Calu3 (cell line): ENCODE measurements around the gene CCDC39. TPM values are rescaled to one million over a fixed set of nuclear protein-coding genes. Genes with fewer than 3 reads are reported as not detected.

Source experiments
- BruUV-seq: library from RNA; stranded (reverse); fragments of 400-500 nt; replicated peaks from 2 replicates; lab custom pipeline; 2021; lab: Mats Ljungman, UMichigan
- CTCF ChIA-PET: fragments of 300-600 bp; sonication (Branson Sonifier 250); formaldehyde crosslinking; loops from one replicate; lab custom pipeline; 2022; ENCODE audit warnings: antibody characterized with exemption; lab: Charles Lee
- DNase-seq: peaks from one replicate; pipeline ENCODE4 v3.0.0; 2022
- H3K27ac Mint-ChIP-seq: one replicate; pipeline ENCODE4 v1.8.0; 2022; ENCODE audit warnings: mixed read lengths; ENCODE audit not compliant: unreplicated experiment
- H3K27me3 Mint-ChIP-seq: one replicate; pipeline ENCODE4 v1.8.0; 2022; ENCODE audit warnings: mixed read lengths; ENCODE audit not compliant: unreplicated experiment
- H3K36me3 Mint-ChIP-seq: one replicate; pipeline ENCODE4 v1.8.0; 2022; ENCODE audit warnings: mild to moderate bottlenecking, moderate library complexity, mixed read lengths; ENCODE audit not compliant: insufficient read depth, unreplicated experiment
- H3K4me1 Mint-ChIP-seq: one replicate; pipeline ENCODE4 v1.8.0; 2022; ENCODE audit warnings: mild to moderate bottlenecking, low read depth, mixed read lengths; ENCODE audit not compliant: unreplicated experiment
- H3K4me3 Mint-ChIP-seq: one replicate; pipeline ENCODE4 v1.8.0; 2022; ENCODE audit warnings: mild to moderate bottlenecking, low read depth, moderate library complexity, mixed read lengths; ENCODE audit not compliant: unreplicated experiment
- H3K9me3 Mint-ChIP-seq: one replicate; pipeline ENCODE4 v1.8.0; 2022; ENCODE audit warnings: low read depth, mixed read lengths; ENCODE audit not compliant: unreplicated experiment
- intact Hi-C: fragments of 100-400 bp; cut with micrococcal nuclease; formaldehyde crosslinking; loops from one replicate; pipeline ENCODE4 v1.10.0; 2022; ENCODE audit not compliant: unreplicated experiment
- total RNA-seq: library from RNA; stranded (reverse); gene quantifications from 2 replicates; pipeline ENCODE4 v1.2.3, GENCODE V29; 2022
- TF ChIP-seq, protein P1 (sequence below): fragments of 200-600 bp; IDR thresholded peaks from one replicate; pipeline ENCODE4 v1.8.0; 2022; ENCODE audit warnings: antibody characterized with exemption; ENCODE audit not compliant: unreplicated experiment

The CCDC39 gene
- total RNA-seq, 1 experiment from 2014 or later: not detected

DNA sequence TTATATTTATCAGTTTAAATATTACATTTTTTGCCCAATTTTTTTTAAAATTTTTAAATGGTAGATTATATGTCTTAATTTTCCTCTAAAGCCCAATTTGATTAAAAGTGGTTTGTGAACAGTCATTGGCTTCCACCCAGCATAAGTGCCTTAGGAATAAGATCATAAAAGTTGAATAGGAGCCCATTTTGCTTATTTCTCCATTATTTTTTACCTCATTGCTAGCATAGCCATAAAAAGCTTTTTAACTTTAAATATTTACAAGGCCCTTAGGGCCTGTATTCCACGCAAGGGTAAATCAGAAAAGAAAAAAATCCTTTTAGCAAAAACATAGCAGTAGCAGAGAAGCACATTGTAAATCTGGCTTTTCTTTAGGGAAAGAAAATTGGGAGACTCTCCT is 68.3 kb downstream of the CCDC39 start:
- Mint-ChIP-seq H3K36me3 (peaks cover 63% of the 10 kb centered on the region), H3K9me3 (no peaks in the 10 kb centered on the region), H3K4me3 (no peak overlapping the region), H3K27ac (no peak overlapping the region), H3K4me1 (no peaks in the 10 kb centered on the region), H3K27me3 (no peaks in the 10 kb centered on the region)
- TF ChIP-seq, protein P1, sequence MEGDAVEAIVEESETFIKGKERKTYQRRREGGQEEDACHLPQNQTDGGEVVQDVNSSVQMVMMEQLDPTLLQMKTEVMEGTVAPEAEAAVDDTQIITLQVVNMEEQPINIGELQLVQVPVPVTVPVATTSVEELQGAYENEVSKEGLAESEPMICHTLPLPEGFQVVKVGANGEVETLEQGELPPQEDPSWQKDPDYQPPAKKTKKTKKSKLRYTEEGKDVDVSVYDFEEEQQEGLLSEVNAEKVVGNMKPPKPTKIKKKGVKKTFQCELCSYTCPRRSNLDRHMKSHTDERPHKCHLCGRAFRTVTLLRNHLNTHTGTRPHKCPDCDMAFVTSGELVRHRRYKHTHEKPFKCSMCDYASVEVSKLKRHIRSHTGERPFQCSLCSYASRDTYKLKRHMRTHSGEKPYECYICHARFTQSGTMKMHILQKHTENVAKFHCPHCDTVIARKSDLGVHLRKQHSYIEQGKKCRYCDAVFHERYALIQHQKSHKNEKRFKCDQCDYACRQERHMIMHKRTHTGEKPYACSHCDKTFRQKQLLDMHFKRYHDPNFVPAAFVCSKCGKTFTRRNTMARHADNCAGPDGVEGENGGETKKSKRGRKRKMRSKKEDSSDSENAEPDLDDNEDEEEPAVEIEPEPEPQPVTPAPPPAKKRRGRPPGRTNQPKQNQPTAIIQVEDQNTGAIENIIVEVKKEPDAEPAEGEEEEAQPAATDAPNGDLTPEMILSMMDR: no peak
- intact Hi-C loops: loop anchor here (10.0 kb wide), 1 partner anchor 374 kb away; the partner anchor contains the start of gene DNAJC19
- no peak for DNase-seq
- no TSS peak for BruUV-seq
- CTCF ChIA-PET: no interaction called here

DNA sequence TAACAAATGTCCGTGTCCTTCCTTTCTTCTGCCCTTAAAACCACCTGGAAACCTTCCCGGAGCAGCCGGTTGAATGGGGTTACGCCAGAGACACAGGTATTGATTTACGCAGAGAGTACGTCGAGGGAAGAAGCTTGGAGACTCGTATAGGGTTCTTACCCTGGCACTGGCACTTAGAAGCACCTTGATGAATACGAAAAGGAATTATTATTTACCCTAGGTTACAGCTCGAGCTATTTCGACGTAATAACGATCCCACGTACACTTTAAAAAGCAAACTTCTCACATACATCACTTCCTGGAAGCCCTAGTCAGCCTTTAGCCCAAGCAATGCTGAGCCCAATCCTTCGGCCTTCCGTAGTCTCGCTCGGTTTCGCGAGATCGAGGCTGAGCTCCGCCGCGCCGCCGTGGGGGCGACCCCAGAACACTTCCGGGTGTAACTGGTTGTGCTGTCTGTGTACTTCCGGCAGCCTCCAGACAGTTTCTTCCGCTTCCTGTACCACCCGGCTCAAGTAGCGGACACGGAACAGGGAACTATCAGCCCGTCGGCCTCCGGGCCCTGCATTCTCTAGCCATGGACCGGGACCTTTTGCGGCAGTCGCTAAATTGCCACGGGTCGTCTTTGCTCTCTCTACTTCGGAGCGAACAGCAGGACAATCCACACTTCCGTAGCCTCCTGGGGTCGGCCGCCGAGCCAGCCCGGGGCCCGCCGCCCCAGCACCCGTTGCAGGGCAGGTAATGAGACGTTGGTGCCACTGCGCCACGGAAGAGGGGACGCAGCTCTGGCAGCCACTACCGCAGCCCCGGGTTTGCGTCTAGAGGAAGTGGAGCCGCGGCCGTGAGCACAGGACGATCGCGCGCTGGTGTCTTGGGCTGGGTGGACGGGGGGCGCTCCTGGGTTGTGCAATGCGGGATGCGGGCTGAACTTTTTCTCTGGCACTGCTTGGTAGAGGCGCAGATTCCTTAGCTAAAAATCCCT is 77.3 kb downstream of the CCDC39 start, which contains the start of gene TTC14:
TTC14 (plus strand) TSS at position 476 of the 979 bp plus-strand sequence; CDS start at position 575, 99 bp downstream.
- CTCF ChIA-PET: interaction anchor here (0.7 to 2.1 kb wide), 4 partner anchors 186 to 790 kb away, joined by 3 to 8 read pairs (median 6); no protein-coding TSS in a partner anchor
- peaks cover 10% of the 10 kb centered on the region for H3K4me1 Mint-ChIP-seq
- TF ChIP-seq, protein P1: no peak
- no peaks in the 10 kb centered on the region for H3K27me3 Mint-ChIP-seq
- peak; percentile 96 for DNase-seq
- no peaks in the 10 kb centered on the region for H3K9me3 Mint-ChIP-seq
- TSS peak; percentile 97 for BruUV-seq
- peak within 1 kb of the TSS; percentile 95 for H3K27ac Mint-ChIP-seq
- intact Hi-C loops: loop anchor here (1.0 kb wide), 1 partner anchor 554 kb away; no protein-coding TSS in a partner anchor
- peak within 1 kb of the TSS; percentile 100 for H3K4me3 Mint-ChIP-seq
- peaks cover 47% of the 10 kb centered on the region for H3K36me3 Mint-ChIP-seq

DNA sequence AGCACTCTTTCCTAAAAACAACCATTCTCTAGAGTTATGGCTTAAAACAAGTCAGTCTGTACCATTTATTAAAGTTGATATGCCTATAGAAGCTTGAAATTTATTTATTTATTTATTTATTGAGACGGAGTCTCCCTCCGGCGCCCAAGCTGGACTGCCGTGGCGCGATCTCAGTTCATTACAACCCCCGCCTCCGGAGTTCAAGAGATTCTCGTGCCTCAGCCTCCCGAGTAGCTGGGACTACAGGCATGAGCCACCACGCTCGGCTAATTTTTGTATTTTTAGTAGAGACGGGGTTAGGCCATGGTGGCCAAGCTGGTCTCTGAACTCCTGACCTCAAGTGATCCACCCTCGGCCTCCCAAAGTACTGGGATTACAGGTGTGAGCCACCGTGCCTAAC is 78.8 kb downstream of the CCDC39 start:
- peak overlapping the region; percentile 95 for H3K27ac Mint-ChIP-seq
- peaks cover 10% of the 10 kb centered on the region for H3K4me1 Mint-ChIP-seq
- intact Hi-C loops: no loop called here
- no peak overlapping the region for H3K4me3 Mint-ChIP-seq
- H3K36me3 Mint-ChIP-seq: peaks cover 33% of the 10 kb centered on the region
- CTCF ChIA-PET: interaction anchor here (2.1 kb wide), 1 partner anchor 788 kb away, joined by 8 read pairs; no protein-coding TSS in a partner anchor
- H3K27me3 Mint-ChIP-seq: no peaks in the 10 kb centered on the region
- no peak for DNase-seq
- TF ChIP-seq, protein P1: no peak
- no peaks in the 10 kb centered on the region for H3K9me3 Mint-ChIP-seq
- BruUV-seq: no TSS peak

DNA sequence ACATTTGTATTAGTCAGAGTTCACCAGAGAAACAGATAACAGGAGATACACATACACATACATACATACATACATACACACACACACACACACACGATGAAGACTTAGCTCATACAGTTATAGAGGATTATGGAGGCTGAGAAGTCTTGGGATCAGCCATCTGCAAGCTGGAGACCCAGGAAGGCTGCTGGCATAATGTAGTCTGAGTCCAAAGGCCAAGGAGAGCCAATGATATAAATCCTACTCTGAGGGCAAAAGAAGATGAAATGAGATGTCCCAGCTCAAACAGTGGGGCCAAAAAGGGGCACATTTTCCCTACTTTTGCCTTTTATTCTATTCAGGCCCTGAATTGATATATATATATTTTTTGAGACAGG is 83.7 kb downstream of the CCDC39 start:
- peaks cover 16% of the 10 kb centered on the region for H3K4me1 Mint-ChIP-seq
- DNase-seq: no peak
- CTCF ChIA-PET: interaction anchor here (0.7 to 1.7 kb wide), 9 partner anchors 9 to 845 kb away, joined by 3 to 32 read pairs (median 3); no protein-coding TSS in a partner anchor
- no TSS peak for BruUV-seq
- TF ChIP-seq, protein P1: no peak
- no peaks in the 10 kb centered on the region for H3K9me3 Mint-ChIP-seq
- no peaks in the 10 kb centered on the region for H3K36me3 Mint-ChIP-seq
- intact Hi-C loops: loop anchor here (1.0 to 5.0 kb wide), 8 partner anchors 179 to 943 kb away; partner anchors contain the start of gene USP13
- H3K27ac Mint-ChIP-seq: no peak overlapping the region
- no peak overlapping the region for H3K4me3 Mint-ChIP-seq
- H3K27me3 Mint-ChIP-seq: no peaks in the 10 kb centered on the region
